ENCODE results near the gene P2RY6.

The P2RY6 gene

GRCh38 chr11:73267122-73267846 is 4.9 kb upstream of the P2RY6 start:
- in situ Hi-C loops (cut with MboI; ENCODE audit: low sequenced_read_pairs, unreplicated experiment): no loop called here
- TF ChIP-seq CTCF (IDR thresholded peaks at IDR 0.05; ENCODE audit: borderline replicate concordance, control extremely low read depth, extremely low read depth, insufficient read depth, missing control alignments): no peak
- DNase-seq (ENCODE audit: low spot score): no peak

- in situ Hi-C loops (cut with MboI; ENCODE audit: low sequenced_read_pairs, unreplicated experiment): no loop called here
- DNase-seq (ENCODE audit: low spot score): no peak
- no peak for TF ChIP-seq CTCF (IDR thresholded peaks at IDR 0.05; ENCODE audit: borderline replicate concordance, control extremely low read depth, extremely low read depth, insufficient read depth, missing control alignments)
Measured at GRCh38 chr11:73267906-73268540, 4.1 kb upstream of the P2RY6 start.

GRCh38 chr11:73268671-73269271 is 3.4 kb upstream of the P2RY6 start:
- in situ Hi-C loops (cut with MboI; ENCODE audit: low sequenced_read_pairs, unreplicated experiment): no loop called here
- no peak for TF ChIP-seq CTCF (IDR thresholded peaks at IDR 0.05; ENCODE audit: borderline replicate concordance, control extremely low read depth, extremely low read depth, insufficient read depth, missing control alignments)
- no peak for DNase-seq (ENCODE audit: low spot score)

GRCh38 chr11:73269459-73270015 is 2.6 kb upstream of the P2RY6 start:
- TF ChIP-seq CTCF (IDR thresholded peaks at IDR 0.05; ENCODE audit: borderline replicate concordance, control extremely low read depth, extremely low read depth, insufficient read depth, missing control alignments): no peak
- DNase-seq (ENCODE audit: low spot score): no peak
- in situ Hi-C loops (cut with MboI; ENCODE audit: low sequenced_read_pairs, unreplicated experiment): no loop called here

GRCh38 chr11:73270016-73270854 is 1.9 kb upstream of the P2RY6 start:
- no peak for TF ChIP-seq CTCF (IDR thresholded peaks at IDR 0.05; ENCODE audit: borderline replicate concordance, control extremely low read depth, extremely low read depth, insufficient read depth, missing control alignments)
- DNase-seq (ENCODE audit: low spot score): no peak
- in situ Hi-C loops (cut with MboI; ENCODE audit: low sequenced_read_pairs, unreplicated experiment): no loop called here
